Measurements from ENCODE around the gene ATG4D.
"Not testable (repeated sequence)": the region's sequence is repeated elsewhere in the genome, so short reads cannot be mapped to it uniquely, and the experiment has no call there.

The ATG4D gene

GRCh38 chr19:10518444-10519361, 25.0 kb upstream of the ATG4D start:
- DNase-seq (ENCODE audit: low read depth in 1 of 2, low spot score in 1 of 2): no peak

GRCh38 chr19:10519421-10519820, 24.3 kb upstream of the ATG4D start:
- DNase-seq (ENCODE audit: low read depth in 1 of 2, low spot score in 1 of 2): no peak

GRCh38 chr19:10520652-10521318, 22.9 kb upstream of the ATG4D start:
- DNase-seq (ENCODE audit: low read depth in 1 of 2, low spot score in 1 of 2): no peak

- no peak for DNase-seq (ENCODE audit: low read depth in 1 of 2, low spot score in 1 of 2)
Observed at GRCh38 chr19:10521461-10522171, 22.1 kb upstream of the ATG4D start.

GRCh38 chr19:10523135-10523636, 20.5 kb upstream of the ATG4D start:
- DNase-seq (ENCODE audit: low read depth in 1 of 2, low spot score in 1 of 2): no peak

GRCh38 chr19:10525636-10526035, 18.1 kb upstream of the ATG4D start:
- DNase-seq (ENCODE audit: low read depth in 1 of 2, low spot score in 1 of 2): no peak

- DNase-seq (ENCODE audit: low read depth in 1 of 2, low spot score in 1 of 2): not testable (repeated sequence)
Observed at GRCh38 chr19:10526887-10527286, 16.8 kb upstream of the ATG4D start.

GRCh38 chr19:10532457-10532856, 11.2 kb upstream of the ATG4D start:
- no peak for DNase-seq (ENCODE audit: low read depth in 1 of 2, low spot score in 1 of 2)

- DNase-seq (ENCODE audit: low read depth in 1 of 2, low spot score in 1 of 2): no peak
Observed at GRCh38 chr19:10533646-10534386, 9.9 kb upstream of the ATG4D start.

- DNase-seq (ENCODE audit: low read depth in 1 of 2, low spot score in 1 of 2): no peak
Observed at GRCh38 chr19:10535613-10536012, 8.1 kb upstream of the ATG4D start.

GRCh38 chr19:10537668-10538067, 6.0 kb upstream of the ATG4D start:
- no peak for DNase-seq (ENCODE audit: low read depth in 1 of 2, low spot score in 1 of 2)

GRCh38 chr19:10538204-10538983, 5.3 kb upstream of the ATG4D start:
- no peak for DNase-seq (ENCODE audit: low read depth in 1 of 2, low spot score in 1 of 2)

- DNase-seq (ENCODE audit: low read depth in 1 of 2, low spot score in 1 of 2): not testable (repeated sequence)
Observed at GRCh38 chr19:10539016-10539415, 4.7 kb upstream of the ATG4D start.

GRCh38 chr19:10543059-10543419, 665 bp upstream of the ATG4D start:
- no peak for DNase-seq (ENCODE audit: low read depth in 1 of 2, low spot score in 1 of 2)

GRCh38 chr19:10544242-10544752, 593 bp downstream of the ATG4D start:
- DNase-seq (ENCODE audit: low read depth in 1 of 2, low spot score in 1 of 2): no peak

- no peak for DNase-seq (ENCODE audit: low read depth in 1 of 2, low spot score in 1 of 2)
Observed at GRCh38 chr19:10544753-10545251, 1.1 kb downstream of the ATG4D start.

GRCh38 chr19:10546817-10547216, 3.1 kb downstream of the ATG4D start:
- no peak for DNase-seq (ENCODE audit: low read depth in 1 of 2, low spot score in 1 of 2)

- no peak for DNase-seq (ENCODE audit: low read depth in 1 of 2, low spot score in 1 of 2)
Observed at GRCh38 chr19:10548746-10549276, 5.1 kb downstream of the ATG4D start.

GRCh38 chr19:10549733-10550132, 6.0 kb downstream of the ATG4D start:
- no peak for DNase-seq (ENCODE audit: low read depth in 1 of 2, low spot score in 1 of 2)

All from activated CD4-positive, alpha-beta T cell treated with anti-CD3 and anti-CD28 coated beads, Interleukin-2, amount 50 U/mL, for 24 hours (primary cell).